Measurements from ENCODE around the gene SDSL. TPM values are rescaled to one million over a fixed set of nuclear protein-coding genes. Genes with fewer than 3 reads are reported as not detected.
A peak's percentile ranks its signal among the peaks of the same experiment; 100 is the strongest.

Gene SDSL
- polyA plus RNA-seq, 3 donors: 11.1 to 17.0 (median 13.5) TPM

DNA sequence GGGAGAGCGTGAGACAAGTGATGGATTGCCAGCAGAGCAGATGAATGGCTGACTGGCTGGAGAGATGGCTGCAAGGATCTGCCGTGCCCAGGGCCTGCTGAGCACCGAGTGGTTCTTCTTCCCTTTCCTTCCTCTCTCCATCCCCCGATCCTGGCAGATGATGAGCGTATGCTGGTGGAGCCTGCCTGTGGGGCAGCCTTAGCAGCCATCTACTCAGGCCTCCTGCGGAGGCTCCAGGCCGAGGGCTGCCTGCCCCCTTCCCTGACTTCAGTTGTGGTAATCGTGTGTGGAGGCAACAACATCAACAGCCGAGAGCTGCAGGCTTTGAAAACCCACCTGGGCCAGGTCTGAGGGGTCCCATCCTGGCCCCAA lies 15.5 kb downstream of the SDSL start:
- no peak for DNase-seq (ENCODE audit: extremely low read depth in 1 of 11, low read depth in 9 of 11, low spot score in 4 of 11)

DNA sequence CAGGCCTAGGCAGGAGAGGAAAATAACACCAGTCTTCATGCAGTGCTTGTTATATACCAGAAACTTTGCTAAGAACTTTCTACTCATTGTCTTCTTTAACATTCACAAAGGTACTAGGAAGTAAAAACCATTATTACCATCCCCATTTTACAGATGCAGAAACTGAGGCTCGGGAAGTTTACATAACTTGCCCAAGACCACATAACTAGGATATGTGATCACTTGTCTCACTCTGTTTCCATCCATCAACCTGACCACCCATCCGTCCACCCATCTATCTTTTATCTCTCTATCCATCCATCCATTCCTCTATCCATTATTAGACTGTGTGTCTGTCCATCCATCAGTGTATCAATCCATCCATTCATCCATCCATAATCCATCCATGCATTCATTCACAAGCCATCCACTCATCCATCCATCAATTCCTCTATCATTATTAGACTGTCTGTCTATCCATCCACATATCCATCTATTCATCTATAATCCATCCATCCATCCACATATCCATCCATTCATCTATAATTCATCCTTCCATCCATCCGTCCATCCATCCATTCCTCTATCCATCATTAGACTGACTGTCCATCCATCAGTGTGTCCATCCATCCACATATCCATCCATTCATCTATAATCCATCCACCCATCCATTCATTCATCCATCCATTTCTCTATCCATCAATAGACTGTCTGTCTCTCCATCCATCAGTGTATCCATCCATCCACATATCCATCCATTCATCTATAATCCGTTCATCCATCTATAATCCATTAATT lies 16.5 kb downstream of the SDSL start:
- no peak for DNase-seq (ENCODE audit: extremely low read depth in 1 of 11, low read depth in 9 of 11, low spot score in 4 of 11)

DNA sequence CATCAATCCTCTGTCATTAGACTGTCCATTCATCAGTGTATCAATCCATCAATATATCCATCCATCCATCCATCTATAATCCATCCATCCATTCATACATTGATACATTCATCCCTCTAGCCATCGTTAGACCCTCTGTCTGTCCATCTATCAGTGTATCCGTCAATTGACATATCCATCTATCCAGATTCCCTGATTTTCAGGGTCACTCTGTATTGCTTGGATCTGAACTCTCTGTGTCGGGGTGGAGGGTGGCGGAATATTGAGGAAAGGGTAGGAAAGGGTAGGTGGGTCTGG lies 17.1 kb downstream of the SDSL start:
- DNase-seq (ENCODE audit: extremely low read depth in 1 of 11, low read depth in 9 of 11, low spot score in 4 of 11): no peak

DNA sequence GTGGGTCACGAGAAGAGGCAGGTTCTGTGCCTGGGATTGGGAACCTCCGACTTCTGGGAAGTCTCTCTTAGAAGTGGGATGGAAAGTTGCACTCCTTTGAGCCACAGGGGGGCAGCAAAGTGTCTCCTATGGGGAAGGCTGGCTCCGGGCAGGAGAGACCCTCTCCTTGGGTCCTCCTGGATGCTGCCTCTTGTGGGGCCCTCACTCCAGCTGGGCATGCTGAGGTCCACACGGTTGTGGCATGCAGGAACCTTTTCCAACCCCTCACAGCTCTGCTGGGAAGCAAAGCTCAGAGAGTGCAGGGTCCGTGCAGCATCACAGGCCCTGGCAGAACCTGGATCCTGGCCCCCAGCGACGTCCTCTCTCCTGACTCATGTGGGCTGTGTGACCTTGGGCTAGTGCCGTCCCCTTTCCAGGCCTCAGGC lies 17.4 kb downstream of the SDSL start:
- DNase-seq (ENCODE audit: extremely low read depth in 1 of 11, low read depth in 9 of 11, low spot score in 4 of 11): peak in 3 of 11 donors; percentile 34 to 45 (median 44)

DNA sequence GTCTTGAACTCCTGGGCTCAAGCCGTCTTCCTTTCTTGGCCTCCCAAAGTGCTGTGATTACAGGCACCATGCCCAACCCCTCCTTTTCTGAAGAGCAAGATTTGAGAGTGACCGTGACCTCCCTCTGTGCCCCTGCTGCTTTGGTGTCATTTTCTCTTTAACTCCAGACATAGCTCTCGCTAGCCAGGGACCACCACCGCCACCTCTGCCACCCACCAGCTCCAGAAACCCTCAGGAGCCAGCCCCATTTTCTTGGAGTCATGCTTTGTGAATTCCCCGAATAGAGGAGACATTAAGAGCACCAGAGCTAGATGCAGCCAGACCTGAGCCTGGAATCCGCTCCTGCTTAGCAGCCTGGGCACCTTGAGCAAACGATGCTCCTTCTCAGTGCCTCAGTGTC lies 18.2 kb downstream of the SDSL start:
- DNase-seq (ENCODE audit: extremely low read depth in 1 of 11, low read depth in 9 of 11, low spot score in 4 of 11): no peak

DNA sequence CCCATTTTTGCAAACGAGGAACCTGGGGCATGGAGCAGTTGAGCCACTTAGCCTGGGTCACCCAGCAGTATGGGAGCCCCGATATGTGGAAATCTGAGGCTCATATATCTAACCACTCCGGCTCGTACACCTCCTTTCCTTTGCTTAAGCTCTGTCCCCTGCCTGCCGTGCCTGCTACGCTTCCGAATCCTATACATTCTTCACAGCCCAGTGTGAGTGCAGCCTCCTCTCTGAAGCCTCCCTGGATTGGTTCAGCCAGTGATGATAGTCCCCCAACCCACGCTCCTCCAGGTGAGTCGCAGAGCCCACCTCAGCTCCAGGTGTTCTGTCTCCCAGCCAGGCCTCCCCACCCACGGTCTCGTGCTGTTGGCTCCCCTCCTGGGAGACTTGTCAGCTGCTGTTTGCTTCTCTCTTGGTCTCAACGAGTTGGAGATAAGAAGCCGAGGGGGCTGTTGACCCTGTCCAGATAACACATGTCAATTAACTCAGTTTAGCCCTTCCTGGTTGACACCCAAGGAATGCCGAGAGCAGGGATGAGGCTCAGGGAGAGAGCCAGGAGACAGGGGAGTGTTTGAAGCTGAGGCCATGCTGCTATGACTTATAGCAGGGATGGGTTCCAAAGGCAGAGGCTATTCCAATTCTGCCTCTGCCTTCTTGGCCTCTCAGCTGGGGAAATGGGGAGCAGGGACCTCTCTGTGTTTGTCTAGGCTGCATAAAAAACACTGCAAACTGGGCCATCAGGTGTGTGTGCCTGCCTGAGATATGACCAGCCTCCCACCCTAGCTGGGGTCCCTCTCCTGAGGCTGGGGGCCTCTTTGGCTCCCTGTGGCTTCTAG lies 19.0 kb downstream of the SDSL start:
- DNase-seq (ENCODE audit: extremely low read depth in 1 of 11, low read depth in 9 of 11, low spot score in 4 of 11): no peak

DNA sequence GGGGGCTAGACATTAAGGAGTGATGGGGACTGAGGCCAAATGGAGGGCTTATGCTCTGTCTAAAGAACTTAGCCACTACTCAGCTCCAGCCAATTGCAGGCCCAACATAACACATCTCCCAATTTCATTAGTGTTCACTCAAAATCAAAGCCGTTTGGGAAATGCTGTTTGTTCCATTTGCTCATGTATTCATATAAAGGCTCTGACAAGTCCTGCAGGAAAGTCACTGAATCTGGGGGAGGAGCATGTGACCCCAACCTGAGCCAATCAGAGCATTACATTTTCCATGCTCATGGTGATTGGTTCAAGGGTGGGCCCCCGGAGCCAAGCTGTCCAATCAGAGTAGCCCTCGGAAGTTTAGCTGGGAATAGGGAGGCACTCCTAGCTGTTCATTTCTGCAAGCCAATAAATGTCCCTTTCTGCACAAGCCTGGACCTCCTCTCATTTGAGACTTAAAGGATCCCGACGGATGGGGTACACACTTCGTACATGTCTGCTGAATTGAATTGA lies 20.9 kb downstream of the SDSL start:
- DNase-seq (ENCODE audit: extremely low read depth in 1 of 11, low read depth in 9 of 11, low spot score in 4 of 11): no peak

DNA sequence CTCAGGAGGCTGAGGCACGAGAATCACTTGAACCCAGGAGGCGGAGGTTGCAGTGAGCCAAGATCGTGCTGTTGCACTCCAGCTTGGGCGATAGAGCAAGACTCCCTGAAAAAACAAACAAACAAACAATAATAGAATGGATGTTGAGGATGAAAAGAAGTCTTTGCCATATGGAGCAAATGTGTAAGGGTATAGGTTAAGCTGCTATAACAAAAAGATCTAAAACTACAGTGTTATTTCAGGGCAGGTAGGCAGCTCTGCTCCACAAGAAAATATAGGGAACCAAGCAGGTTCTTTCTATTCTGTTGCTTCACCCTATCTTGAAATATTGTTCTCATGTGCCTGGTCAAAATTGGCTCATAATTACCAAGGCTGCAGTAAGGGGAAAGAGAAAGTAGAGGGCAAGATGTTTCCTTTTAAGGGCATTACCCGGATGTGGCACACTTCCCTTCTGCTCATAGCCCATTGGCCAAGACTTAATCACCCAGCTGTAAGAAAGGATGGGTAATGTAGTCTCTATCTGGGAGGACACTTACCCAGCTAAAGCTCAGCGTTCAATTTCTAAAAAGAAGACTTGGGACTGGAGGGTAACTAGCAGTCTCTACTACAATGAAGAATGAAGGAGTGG lies 23.5 kb downstream of the SDSL start:
- no peak for DNase-seq (ENCODE audit: extremely low read depth in 1 of 11, low read depth in 9 of 11, low spot score in 4 of 11)

DNA sequence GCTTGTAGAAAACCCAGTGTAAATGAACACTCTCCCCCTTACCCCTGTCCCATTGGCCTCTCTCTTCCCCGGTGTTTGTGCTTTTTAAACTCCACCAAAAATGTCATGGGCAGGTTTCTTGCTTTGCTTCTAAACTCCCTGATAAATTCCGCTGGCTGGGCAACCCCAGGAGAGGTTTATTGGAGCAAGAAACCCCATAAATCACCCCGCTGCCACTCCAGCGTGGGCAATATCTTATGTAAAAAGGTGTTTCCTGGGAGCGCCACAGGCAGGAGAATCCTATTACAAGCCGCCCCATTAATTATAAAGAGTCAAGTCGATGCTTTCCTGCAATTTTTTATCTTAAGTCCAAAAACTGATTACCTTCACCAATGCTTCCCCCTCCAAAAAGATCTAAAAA lies 26.7 kb downstream of the SDSL start:
- DNase-seq (ENCODE audit: extremely low read depth in 1 of 11, low read depth in 9 of 11, low spot score in 4 of 11): peak in 5 of 11 donors; percentile 17 to 59 (median 42)

DNA sequence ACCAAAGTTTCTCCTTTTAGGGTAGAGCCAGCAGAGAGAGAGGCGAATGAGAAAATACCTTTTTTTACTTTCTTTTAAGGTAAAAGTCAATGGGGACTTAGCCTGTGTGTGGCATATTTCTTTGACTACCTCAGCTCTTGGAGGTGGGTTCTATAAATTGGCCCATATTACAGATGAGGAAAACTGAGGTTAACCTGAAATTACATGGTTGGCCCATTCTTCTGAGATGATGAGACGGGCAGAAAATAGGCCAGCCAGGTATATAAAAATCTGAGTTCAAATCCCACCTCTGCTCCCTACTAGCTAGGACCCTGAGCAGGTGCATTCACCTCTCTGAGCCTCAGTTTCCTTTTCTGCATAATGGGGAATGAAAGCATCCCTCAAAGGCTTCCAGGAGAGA lies 27.1 kb downstream of the SDSL start:
- DNase-seq (ENCODE audit: extremely low read depth in 1 of 11, low read depth in 9 of 11, low spot score in 4 of 11): no peak

DNA sequence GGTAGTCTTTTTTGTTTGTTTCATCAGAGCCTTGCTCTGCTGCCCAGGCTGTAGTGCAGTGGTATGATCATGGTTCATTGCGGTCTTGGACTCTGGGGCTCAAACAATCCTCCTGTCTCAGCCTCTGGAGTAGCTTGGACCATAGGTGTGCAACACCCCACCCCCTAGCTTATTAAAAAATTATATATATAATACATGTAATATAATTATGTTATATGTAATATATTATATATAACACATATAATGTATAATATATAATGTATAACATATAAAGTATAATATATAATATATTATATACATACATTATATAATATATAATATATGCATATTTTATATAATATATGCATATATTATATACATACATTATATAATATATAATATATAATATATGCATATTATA lies 27.7 kb downstream of the SDSL start:
- no peak for DNase-seq (ENCODE audit: extremely low read depth in 1 of 11, low read depth in 9 of 11, low spot score in 4 of 11)

DNA sequence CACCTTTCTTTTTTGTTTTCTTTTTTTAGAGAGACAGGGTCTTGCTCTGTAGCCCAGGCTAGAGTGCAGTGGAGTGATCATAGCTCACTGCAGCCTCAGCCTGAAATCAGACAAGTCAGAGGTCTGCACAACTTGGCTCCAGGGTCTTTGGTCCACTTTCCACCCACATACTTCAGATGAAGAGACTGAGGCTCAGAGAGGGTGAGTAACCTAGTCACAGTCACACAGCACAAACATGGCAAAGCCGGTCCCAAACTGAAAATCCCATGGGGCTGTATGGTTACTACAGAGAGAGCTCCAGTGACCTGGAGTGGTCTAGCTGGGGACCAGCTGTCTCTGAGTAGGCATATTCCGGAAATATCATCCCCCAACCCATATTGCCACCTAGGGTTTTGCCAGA lies 30.3 kb downstream of the SDSL start:
- no peak for DNase-seq (ENCODE audit: extremely low read depth in 1 of 11, low read depth in 9 of 11, low spot score in 4 of 11)

DNA sequence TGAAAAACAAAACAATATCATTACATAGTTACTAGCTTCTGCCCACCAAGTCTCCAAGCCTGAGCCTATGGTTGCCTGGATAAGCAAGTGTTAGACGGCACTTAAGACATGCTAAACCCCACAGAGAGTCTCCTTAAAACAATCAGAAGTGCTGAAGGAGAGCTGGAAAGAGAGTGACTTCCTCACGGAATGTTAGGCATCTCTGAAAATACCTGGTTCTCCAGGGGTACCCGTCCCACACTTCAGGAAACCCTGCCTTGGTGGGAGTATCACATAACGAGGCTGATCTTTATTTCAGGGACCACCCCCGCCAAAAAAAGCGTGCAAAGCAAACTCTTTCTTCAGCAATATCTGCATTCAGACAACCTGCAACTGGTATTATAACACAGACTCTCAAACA lies 31.1 kb downstream of the SDSL start:
- no peak for DNase-seq (ENCODE audit: extremely low read depth in 1 of 11, low read depth in 9 of 11, low spot score in 4 of 11)

DNA sequence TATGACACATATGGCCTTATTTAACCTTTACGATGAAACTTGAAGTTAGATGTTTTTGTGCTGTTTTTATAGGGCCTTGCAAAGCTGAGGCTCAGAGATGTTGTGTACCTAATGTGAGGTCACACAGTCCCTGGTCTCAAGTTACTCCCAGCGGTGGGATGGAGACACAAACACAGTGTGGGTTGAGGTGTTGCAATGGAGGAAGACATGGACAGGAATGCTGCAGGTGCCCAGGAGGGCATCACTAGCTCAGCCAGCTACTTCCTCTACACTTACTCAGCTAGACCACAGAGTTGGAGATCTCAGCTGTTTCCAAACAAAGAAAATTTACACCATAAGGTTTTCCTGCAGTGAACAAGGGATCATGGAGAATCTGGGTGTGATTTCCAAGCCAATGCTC lies 34.0 kb downstream of the SDSL start:
- no peak for DNase-seq (ENCODE audit: extremely low read depth in 1 of 11, low read depth in 9 of 11, low spot score in 4 of 11)

DNA sequence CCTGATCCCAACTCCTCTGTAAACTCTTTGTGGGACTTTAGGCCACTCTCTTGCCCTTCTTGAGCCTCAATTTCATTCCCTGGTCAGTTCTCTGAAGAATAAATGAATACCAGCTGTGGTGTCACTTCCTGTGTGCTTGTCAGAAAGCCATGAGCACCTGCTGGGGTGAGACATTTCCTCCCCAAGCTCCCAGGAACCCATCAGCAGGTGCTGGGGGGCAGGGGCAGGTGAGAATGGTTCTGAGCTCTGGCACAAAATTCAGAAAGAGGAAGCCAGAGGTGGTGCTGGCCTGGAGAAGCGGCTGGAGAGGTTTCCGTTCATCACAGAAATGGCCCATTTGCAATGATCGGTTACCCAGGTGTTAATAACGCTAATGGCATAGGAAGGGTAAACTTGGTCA lies 34.6 kb downstream of the SDSL start:
- no peak for DNase-seq (ENCODE audit: extremely low read depth in 1 of 11, low read depth in 9 of 11, low spot score in 4 of 11)

DNA sequence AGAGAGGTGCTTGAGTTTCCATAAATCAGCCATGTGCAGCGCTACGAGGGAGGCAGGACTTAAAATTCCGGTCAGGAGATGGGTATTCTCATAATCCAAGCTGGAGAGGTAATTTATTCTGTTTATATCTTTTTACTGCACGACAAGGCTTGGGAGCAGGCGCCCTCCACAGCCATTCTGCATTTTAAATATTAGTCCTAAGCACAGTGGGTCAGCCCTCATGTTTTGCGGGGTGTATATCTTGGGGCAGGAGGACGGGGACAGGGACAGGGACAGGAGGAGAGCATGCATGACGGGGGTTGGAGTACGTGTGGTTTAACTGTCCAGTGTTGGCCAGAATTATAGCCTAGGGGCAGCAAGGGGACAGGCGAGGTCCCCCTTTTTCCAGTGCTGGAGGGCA lies 35.0 kb downstream of the SDSL start:
- no peak for DNase-seq (ENCODE audit: extremely low read depth in 1 of 11, low read depth in 9 of 11, low spot score in 4 of 11)

DNA sequence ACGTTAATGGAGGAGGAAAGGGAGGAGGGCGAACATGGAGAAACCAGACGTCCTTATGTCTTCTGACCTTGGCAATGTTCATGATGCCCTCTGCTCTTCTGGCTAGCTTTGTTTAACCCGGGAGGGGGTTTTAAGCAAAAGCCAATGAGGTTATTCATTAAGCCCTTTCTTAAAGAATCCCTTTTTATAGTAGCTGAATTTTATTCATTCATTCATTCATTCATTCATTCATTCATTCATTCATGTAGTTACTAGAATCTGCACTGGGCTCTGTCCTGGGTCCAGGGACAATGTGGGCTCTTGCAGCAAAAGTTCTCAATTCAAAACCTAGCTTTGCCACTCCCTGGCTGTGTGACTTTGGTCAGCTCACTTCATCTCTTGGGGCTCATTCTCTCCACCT lies 35.5 kb downstream of the SDSL start:
- no peak for DNase-seq (ENCODE audit: extremely low read depth in 1 of 11, low read depth in 9 of 11, low spot score in 4 of 11)

DNA sequence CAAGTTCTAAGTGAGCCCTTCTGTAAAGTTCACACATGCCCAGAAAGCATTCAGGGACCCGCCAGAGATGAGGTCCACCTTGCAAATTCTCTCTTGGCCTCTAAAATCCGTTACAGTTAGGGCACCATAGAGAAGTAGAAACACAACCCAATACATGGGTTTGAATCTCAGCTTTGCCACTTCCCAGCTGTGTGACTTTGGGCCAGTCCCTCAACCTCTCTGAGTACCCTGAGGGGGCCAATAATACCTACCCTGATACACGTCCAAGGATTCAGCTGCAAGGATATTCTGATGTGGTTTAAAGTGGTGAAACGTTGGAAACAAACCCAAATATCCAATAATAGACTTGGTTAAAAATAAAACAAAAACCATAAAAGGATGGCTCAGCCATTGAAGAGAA lies 37.8 kb downstream of the SDSL start:
- DNase-seq (ENCODE audit: extremely low read depth in 1 of 11, low read depth in 9 of 11, low spot score in 4 of 11): no peak

DNA sequence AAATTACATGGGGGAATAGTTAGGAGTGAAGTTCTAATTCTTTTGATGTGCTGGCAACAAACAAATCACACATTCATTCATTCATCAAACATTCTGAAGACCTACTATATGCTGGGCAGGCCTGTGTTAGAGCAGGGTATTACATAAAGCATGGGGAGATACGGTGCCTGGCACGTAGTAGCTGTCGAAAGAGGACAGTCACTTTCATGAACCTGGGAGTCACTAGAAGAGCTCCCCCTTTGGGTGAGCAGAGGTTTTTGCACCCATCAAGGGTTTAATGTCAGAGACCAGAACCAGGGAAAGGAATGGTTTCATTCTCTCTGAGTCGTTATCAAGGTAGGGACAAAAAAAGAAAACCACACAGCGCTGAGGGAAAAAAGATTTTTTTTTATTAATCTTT lies 39.5 kb downstream of the SDSL start:
- DNase-seq (ENCODE audit: extremely low read depth in 1 of 11, low read depth in 9 of 11, low spot score in 4 of 11): no peak

DNA sequence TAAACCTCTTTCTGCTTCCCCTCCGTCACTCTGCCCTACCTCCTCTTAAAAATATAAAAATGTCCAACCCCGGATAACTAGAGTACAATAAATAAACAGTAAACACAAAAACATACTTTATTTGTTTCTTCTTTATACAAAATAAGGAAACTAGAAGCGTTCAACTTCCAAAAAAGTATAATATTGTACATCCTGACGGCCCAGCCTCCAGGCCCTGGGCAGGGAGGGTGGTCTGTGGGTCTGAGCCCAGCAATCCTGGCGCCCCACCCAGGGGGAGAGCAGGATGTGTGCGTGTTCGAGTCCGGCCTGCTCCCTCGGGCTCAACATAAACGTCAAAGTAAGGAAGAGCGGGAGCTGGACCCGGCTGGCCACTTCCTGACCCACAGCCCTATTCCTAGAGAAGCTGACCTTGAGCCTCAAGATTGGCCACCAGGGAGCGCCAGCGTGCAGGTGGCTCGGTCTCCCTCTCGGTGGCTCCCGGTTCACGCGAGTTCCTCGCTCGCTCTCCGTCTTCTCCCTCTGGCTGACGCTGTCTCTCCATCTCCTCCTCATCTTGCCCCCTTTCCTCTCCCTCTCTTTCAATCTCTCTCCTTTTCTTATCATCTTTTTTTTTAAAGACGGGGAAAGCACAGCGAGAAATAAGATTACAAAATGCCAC lies 40.1 kb downstream of the SDSL start:
- peak in 10 of 11 donors; percentile 41 to 74 (median 68) for DNase-seq (ENCODE audit: extremely low read depth in 1 of 11, low read depth in 9 of 11, low spot score in 4 of 11)
